Measurements from ENCODE around the gene ATG16L2.
"Not testable (repeated sequence)": the region's sequence is repeated elsewhere in the genome, so short reads cannot be mapped to it uniquely, and the experiment has no call there.

The ATG16L2 gene

GRCh38 chr11:72826191-72826941, 12.2 kb downstream of the ATG16L2 start:
- DNase-seq = no peak

- DNase-seq = no peak
Measured at GRCh38 chr11:72826942-72827480, 12.8 kb downstream of the ATG16L2 start.

DNA sequence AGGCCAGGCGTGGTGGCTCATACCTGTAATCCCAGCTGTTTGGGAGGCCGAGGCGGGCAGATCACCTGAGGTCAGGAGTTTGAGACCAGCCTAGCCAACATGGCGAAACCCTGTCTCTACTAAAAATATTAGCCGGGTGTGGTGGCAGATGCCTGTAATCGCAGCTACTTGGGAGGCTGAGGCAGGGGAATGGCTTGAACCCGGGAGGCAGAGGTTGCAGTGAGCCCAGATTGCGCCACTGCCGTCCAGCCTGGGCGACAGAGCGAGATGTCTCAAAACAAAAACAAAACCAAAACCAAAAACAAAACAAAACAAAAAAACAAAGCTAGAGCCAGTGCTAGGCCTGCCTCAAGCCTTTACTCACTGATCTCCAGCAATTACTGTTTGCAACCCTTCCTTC, 13.4 kb downstream of the ATG16L2 start:
- not testable (repeated sequence) for DNase-seq

DNA sequence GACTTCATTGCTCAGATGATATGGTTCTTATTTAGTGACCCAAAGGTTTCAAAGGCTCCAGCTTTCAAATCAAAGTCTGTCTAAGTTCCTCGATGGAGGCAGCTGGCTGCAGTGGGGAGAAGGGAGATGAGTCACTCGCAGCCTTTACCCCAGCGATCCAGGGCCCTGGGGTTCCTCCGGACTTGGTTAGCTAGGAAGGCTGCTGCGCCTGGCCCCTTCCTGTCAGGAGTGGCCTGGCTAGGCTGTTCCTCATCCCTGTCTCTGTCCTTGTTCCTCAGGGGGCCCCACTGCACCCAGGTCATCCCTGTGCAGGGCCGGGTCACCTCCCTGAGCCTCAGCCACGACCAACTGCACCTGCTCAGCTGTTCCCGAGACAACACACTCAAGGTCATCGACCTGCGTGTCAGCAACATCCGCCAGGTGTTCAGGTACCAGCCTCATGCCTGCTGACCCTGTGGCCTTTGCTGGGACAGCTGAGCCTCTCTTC, 13.9 kb downstream of the ATG16L2 start:
- no peak for DNase-seq

DNA sequence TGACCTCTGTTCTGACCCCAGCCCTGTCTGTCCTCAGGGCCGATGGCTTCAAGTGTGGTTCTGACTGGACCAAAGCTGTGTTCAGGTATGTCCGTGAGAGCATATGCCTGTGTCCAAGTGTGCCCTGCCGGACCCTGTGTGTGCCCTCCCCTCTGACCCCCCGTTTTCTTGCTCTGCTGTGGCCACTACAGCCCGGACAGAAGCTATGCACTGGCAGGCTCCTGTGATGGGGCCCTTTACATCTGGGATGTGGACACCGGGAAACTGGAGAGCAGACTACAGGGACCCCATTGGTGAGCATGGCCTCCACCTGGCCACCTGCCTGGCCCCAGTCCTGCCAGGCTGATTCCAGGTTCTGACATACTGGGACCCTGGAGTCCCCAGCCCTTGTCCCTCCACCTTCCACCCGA, 14.5 kb downstream of the ATG16L2 start:
- DNase-seq = no peak

- no peak for DNase-seq
Measured at GRCh38 chr11:72829178-72829577, 15.0 kb downstream of the ATG16L2 start.

- DNase-seq = no peak
Measured at GRCh38 chr11:72829884-72830533, 15.8 kb downstream of the ATG16L2 start.

DNA sequence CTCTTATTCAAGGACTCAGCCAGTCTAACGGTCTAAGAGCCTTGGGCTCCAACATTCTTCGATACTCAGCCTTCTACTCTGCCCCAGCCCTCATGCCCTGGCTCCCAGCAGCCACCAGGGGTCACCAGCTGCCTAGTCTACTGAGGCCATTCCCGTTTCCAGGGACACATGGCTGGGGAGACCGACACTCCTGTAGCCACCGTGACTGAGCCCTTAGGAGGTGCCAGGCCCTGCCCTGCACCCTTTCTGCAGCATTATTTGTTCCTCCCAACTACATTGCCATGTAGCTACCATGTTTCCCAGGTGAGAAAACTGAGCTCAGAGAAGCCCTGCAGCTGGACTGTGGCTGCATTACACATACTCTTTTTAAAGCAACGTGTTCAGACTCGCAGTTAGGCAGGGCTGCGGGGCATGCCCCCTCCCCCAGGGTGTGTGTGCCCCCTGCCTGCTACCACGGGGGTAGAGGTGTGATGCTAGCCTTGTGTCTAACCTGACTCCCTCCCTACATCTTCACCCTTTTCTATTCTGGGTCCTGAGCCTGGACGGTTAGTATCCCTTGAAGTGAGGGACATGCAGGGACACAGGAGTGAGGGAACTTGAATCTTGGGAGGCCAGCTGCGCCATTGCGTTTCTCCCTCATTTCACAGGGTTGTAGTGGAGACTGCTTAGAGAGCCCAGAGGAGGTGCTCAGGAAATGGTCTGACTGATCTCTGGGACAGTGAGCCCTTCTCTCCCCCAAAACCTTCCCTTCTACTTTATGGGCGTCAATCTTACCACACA, 17.5 kb downstream of the ATG16L2 start:
- no peak for DNase-seq

DNA sequence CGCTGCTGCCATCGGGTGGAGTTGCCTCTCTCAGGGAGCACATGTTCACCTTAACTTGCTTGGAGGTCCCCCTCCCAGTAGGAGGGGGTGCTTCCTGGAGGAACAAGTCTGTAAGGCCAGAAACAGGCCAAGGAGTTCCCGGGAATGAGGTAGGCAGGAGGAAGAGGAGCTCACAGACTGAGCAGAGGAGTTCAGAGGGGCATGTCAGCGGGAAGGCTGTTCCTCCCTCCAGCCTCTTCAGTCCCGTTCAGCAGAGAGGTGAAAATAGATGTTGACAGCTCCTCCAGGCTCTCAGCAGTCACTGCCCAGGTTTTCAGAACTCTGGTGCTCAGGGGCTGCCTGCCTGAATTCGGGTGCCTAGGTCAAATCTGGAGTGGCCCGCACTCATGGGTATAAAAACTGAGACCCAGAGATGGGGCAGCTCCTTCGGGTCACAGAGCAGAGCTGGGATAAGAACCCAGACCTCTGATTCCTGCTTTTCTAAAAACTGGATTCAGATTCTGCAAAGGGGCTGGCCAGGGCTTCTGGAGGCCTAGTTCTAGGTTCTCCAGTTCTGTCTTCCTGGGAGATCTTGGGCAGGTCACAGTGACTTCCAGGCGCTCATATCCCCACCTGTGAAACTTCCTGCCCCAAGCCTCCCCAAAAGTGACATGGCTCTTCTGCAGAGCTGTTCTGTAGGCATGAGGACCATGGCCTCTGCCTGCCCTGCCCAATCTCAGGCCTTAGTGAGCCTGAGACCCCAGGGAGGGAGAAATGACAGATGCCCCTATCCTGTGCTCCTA, 18.3 kb downstream of the ATG16L2 start:
- no peak for DNase-seq

- DNase-seq = no peak
Measured at GRCh38 chr11:72833083-72833733, 19.0 kb downstream of the ATG16L2 start.

DNA sequence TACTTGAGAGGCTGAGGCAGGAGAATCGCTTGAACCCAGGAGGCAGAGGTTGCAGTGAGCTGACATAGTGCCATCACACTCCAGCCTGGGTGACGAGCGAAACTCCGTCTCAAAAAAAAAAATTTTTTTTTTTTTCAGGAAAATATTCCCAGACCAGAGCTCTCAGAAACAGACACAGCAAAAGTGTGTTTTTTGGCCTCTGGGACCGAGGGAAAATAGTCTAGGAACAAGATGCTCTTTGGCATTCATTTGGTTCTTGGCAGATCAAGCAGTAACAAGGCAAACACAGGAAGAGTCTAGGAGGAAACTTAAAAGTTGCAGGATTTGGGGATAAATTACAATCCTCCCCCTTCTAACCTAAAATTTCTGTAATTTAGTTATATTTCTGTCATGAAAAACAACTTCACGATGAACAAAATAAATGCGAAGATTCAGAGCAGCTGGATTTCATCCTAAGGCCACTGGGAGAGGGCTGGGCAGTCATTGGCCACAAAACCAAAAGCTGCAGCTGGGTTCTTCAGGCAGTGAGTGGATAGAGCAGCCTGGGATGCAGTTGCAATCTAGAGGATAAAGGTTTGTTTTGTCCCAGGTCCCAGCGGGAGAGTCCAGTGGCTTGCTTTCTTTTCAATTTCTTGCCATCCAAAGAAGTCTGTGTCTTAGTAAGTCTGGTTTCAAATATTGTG, 19.7 kb downstream of the ATG16L2 start:
- no peak for DNase-seq

- no peak for DNase-seq
Measured at GRCh38 chr11:72834905-72835304, 20.7 kb downstream of the ATG16L2 start.

DNA sequence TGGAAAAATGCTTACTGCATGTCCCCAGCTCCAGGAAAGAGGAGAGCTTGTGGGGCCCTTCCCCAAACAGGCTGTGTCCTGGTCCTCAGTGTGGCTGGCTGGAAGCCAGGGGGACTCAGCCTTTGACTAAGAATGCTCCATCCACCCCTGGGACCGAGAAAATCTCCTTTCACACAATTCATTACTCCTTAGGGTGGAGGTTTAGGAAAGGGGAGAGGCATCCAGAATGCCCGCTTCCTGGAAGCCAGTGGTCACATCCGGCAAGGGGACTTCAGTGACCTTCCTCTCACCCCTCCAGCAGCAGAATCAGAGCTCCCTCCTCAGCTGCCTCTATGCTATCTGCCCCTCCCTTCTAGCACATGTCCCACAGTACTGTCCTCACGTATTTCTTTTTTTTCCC, 21.9 kb downstream of the ATG16L2 start:
- DNase-seq = no peak

DNA sequence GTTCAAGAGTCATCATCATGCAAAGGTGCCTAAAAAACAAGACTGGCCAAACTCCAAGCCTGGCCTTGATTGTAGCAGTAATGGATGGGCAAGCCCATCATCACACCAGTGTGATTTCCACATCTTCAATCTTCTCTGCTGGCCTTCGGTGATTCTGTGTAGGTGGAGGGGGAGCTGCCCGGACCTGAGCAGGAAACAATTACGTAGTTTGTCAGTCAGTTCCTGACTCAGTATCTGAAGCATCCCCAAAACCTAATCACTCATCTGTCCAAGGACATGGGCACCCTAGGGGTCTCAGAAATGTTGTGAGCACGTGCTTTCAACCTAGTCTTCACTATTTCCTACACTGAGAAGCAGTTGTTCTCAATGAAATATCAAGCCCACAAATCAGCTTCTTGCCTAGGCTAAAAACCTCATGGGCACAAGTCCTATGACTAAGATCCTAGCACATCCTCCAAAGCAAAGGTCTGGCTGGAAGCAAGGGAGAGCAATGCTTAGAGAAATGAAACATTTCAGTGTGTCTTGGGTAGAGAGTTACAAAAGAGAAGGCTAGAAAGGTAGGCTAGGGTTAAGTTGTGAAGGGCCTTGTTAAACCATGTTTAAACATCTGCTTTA, 24.6 kb downstream of the ATG16L2 start:
- no peak for DNase-seq

DNA sequence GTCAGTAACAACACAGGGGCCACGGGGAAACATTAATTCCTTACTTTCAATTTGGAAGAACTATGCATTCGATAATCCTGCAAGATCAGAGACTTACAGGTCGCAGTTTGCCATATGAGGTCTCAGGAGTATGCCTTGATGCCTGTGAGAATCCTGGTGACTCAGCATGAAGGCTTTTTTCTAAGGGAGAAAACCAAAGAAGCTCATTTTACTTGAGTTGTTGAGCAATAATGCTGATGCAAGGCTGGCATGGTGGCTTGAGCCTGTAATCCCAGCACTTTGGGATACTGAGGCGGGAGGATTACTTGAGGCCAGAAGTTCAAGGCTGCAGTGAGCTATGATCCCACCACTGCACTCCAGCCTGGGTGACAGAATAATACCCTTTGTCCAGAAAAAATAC, 26.6 kb downstream of the ATG16L2 start:
- DNase-seq = no peak

- no peak for DNase-seq
Measured at GRCh38 chr11:72841397-72841796, 27.2 kb downstream of the ATG16L2 start.

DNA sequence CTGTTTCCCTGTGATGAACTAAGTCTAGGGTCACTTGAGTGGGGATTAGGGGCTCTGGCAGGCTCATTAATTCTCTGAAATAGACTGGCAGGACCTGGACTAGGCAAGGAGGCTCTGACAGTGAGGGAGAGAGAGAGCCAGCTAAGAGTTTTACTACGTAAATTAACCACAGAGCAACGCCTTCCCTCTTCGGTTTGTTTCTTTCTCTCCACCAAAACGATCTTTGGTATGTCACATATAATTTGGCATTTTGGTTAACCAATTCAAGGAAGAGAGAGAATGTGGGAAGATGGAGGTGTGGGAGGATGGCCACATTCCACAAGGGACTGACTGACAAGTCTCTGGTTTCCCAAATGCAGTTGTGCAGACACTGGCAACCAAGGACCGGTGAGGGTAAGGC, 27.9 kb downstream of the ATG16L2 start:
- no peak for DNase-seq

DNA sequence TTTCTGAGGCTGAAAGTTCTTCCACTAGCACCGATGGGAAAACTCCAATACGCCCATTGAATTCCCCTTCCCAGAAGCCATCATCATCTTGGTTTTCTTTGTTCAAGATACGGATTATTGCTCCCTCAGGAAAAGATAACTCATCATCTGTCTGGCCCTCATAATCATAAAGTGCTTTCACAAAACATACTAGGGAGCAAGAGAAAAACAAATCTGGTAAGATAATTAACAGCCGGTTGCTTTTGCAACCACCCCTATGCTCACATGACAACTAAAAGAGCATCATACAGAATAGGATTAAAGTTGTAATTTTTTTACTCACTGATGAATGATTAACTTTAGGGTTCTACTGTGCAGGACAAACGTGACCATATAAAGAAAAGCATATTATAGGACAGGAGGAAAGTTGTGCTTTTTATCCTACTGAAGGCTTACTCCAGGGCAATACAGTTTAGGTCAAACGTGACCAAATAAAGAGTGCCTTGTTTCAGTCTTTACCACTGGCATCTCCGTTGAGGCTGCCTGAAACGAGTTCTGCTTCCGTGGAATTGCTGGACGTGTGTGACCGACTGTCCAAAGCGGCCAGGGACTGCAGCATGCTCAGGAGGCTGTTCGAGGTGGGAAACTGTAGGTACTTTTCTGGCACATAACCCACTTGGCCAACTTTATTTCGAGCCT, 28.6 kb downstream of the ATG16L2 start:
- DNase-seq = no peak

DNA sequence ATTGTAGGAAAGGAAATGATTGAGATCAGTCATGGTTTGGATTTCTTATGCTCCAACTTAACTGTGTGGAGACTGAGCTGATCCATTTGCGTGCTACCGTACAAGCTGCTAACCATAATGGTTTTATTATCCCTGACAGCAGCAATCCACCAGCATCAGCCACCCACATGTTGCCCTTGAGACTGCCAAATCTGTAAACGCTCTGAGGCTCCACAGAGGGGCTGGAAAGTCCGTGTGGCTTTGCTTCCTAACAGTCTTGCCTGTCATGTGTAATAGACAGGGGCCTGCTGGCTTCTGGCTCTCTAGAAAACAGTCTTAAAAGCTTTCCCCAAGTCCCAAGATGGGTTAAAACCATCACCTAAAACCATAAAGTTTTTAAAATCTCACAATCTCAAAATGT, 30.1 kb downstream of the ATG16L2 start:
- DNase-seq = no peak

DNA sequence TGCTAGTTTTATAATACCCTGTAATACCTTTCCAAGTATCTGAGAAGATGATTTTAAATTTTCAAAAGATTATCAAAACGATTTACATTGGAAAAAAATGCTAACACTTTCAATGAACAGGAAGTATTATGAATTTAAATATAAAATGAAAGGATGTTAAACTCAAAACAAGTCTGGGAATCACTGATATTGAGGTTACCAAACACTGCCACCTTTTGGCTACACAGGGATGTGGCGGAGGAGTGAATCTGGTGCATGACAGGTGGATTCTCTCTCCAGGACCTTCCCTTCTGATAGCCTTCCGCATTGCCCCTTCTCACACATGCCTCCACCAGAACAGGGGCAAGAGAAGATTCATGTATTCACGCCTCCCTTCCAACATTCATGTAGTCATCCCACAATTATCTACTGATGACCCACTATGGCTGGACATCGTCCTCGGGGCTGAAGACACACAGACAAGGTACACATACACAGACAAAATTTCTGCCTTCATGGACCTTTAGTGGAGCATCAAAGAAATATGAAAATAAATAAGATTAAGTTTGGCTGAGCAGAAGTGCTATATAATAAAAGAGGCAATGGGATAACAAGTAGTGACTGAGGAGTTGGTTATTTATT, 34.7 kb downstream of the ATG16L2 start:
- no peak for DNase-seq

Data from GOT3 (cell line).